Stomach (tissue), 9 donors: ENCODE measurements around the gene RASSF5. TPM values are rescaled to one million over a fixed set of nuclear protein-coding genes. Genes with fewer than 3 reads are reported as not detected.

Source experiments
- DNase-seq, 2 donors: peaks; one replicate each; pipeline versions ENCODE4 v3.0.0 to v3.0.0-alpha.2; 2013 to 2019
- H3K27ac ChIP-seq, 5 donors: fragments of 200-600 bp in 4 of 5; sonication (generic) in 4 of 5; one replicate each; pipeline ENCODE4 v1.5.1; 2013 to 2019; ENCODE audit warnings: mild to moderate bottlenecking in 1 of 5, moderate library complexity in 1 of 5
- H3K27me3 ChIP-seq, 3 donors: fragments of 200-600 bp; sonication (generic); one replicate each; pipeline ENCODE4 v1.5.1; 2017 to 2019; ENCODE audit warnings: mixed run types in 1 of 3
- H3K36me3 ChIP-seq, 4 donors: fragments of 200-600 bp; sonication (generic); 1 replicate in 3 of 4; 2 replicates in 1 of 4; pipeline ENCODE4 v1.5.1; 2016 to 2019
- H3K4me1 ChIP-seq, 4 donors: fragments of 200-600 bp; sonication (generic); one replicate each; pipeline ENCODE4 v1.5.1; 2016 to 2019
- H3K4me3 ChIP-seq, 4 donors: fragments of 200-600 bp; sonication (generic) in 3 of 4; one replicate each; pipeline ENCODE4 v1.5.1; 2016 to 2019; ENCODE audit warnings: mild to moderate bottlenecking in 1 of 4
- H3K9me3 ChIP-seq, 4 donors: fragments of 200-600 bp; sonication (generic); one replicate each; pipeline ENCODE4 v1.5.1; 2016 to 2019
- EP300 ChIP-seq: sonication (generic); formaldehyde crosslinking; IDR thresholded peaks from one replicate; pipeline ENCODE4 v1.6.1; 2017; ENCODE audit warnings: antibody characterized with exemption
- POLR2A ChIP-seq, 4 donors: fragments of 450-650 bp; IDR thresholded peaks; one replicate each; pipeline ENCODE4 v1.6.1; 2016; ENCODE audit warnings: antibody characterized with exemption in 4 of 4, control low read depth in 2 of 4, mild to moderate bottlenecking in 1 of 4, moderate library complexity in 1 of 4
- POLR2AphosphoS5 ChIP-seq, 3 donors: sonication (generic); formaldehyde crosslinking; IDR thresholded peaks; one replicate each; pipeline ENCODE4 v1.6.1; 2016; ENCODE audit warnings: antibody characterized with exemption in 3 of 3
- WGBS, 5 donors: extraction: QIAGEN DNeasy Blood & Tissue Kit in 3 of 5; methylation state at CpG; one replicate each; pipeline versions ENCODE4 v1.1.5 to v1.1.7; 2013 to 2018; 5-methylcytosine and 5-hydroxymethylcytosine counted together
- intact Hi-C: fragments of 100-400 bp; cut with DNase I; formaldehyde crosslinking; loops from one replicate; pipeline ENCODE4 v1.15.1; 2023; ENCODE audit warnings: low total_unique reads
- polyA plus RNA-seq, 3 donors: library from polyadenylated mRNA; stranded (reverse); fragments of 200-250 nt; gene quantifications; one replicate each; pipeline ENCODE4 v1.2.3, GENCODE V29; 2013
- total RNA-seq, 5 donors: library from RNA; depleted of rRNA; stranded (reverse); fragments of >200 nt; gene quantifications; one replicate each; pipeline versions ENCODE4 v1.1.0 to v1.2.3, GENCODE V29; 2014 to 2016
- TF ChIP-seq, protein P1 (sequence below), 7 experiments: fragments of 450-650 bp in 4 of 7; fragments of 200-600 bp in 3 of 7; sonication (generic) in 3 of 7; IDR thresholded peaks; one replicate each; pipeline ENCODE4 v1.5.1; 2016 to 2019; ENCODE audit warnings: antibody characterized with exemption in 7 of 7, control low read depth in 2 of 7, mild to moderate bottlenecking in 1 of 7
- donor health status: healthy with polysubstance abuse.
- donor health status: Bipolar disorder and iron deficiency.
- donor health status: healthy.

The RASSF5 gene
- total and polyA plus RNA-seq, 8 donors, result 2.2 to 44.5 (median 7.5) TPM

DNA sequence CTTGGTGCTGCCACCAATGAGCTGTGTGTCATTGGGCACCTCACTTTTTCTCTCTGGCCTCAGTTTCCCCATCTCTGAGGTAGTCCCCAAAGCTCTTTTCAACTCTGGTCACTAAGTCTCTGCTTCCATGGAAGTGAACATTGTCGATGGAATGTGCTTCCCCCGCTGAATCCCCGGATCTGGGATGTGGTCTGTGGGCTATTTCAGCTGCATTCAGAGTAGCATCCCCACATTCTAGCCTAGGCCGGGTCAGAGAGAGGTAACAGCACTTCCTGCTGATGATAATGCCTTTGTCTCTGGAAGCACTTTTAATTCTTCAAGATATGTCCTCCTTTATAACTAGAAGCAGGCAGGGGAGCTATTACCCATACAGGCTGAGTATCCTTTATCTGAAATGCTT is 29.8 kb downstream of the RASSF5 start:
- peak overlapping the region in 4 of 5 donors; percentile 61 to 80 (median 78) for H3K27ac ChIP-seq
- H3K4me1 ChIP-seq, result peaks cover 32 to 78% (median 68%) of the 10 kb centered on the region in 4 donors
- WGBS, 5 donors, result 75 to 86% (median 77%) methylated on average over 4 of the region's 4 CpGs
- TF ChIP-seq EP300, result no peak
- no peak for TF ChIP-seq POLR2A (IDR thresholded peaks at IDR 0.05)
- no peak for TF ChIP-seq POLR2AphosphoS5 (IDR thresholded peaks at IDR 0.05)
- TF ChIP-seq, protein P1, sequence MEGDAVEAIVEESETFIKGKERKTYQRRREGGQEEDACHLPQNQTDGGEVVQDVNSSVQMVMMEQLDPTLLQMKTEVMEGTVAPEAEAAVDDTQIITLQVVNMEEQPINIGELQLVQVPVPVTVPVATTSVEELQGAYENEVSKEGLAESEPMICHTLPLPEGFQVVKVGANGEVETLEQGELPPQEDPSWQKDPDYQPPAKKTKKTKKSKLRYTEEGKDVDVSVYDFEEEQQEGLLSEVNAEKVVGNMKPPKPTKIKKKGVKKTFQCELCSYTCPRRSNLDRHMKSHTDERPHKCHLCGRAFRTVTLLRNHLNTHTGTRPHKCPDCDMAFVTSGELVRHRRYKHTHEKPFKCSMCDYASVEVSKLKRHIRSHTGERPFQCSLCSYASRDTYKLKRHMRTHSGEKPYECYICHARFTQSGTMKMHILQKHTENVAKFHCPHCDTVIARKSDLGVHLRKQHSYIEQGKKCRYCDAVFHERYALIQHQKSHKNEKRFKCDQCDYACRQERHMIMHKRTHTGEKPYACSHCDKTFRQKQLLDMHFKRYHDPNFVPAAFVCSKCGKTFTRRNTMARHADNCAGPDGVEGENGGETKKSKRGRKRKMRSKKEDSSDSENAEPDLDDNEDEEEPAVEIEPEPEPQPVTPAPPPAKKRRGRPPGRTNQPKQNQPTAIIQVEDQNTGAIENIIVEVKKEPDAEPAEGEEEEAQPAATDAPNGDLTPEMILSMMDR (IDR thresholded peaks at IDR 0.05), result no peak
- peaks cover 0 to 7% (median 3%) of the 10 kb centered on the region in 4 donors for H3K36me3 ChIP-seq
- intact Hi-C loops, result no loop called here
- no peaks in the 10 kb centered on the region for H3K27me3 ChIP-seq
- DNase-seq, result no peak
- no peak overlapping the region for H3K4me3 ChIP-seq
- no peaks in the 10 kb centered on the region for H3K9me3 ChIP-seq

DNA sequence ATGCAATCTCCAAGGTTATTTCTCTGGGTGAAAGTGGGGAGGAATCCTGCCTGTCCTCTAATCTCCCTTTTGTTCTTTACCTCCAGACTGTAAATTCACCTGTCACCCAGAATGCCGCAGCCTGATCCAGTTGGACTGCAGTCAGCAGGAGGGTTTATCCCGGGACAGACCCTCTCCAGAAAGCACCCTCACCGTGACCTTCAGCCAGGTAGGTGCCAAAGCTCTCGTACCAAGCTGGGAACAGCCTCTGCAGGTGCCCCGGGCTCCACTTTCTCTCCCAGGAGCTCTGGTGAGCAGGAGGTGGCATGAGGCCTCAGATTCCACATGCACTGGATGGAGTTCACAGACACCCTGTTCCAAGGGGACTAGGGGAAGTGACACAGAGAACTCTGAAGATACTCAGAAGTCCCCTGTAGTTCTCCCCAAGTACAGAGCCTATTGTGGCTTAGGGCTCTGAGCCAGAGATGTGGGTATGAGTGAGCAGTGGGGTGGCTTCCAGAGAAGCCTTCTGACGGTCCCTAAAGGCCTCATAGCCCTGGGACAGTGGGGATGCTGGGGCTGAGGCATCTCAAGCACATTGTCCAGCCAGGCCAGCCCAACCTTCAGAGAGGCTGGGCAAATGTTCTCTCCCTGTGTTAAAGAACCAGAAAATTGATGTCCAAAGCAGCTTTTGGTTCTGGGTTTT is 30.9 kb downstream of the RASSF5 start:
- Histone ChIP-seq H3K27me3 (no peaks in the 10 kb centered on the region), H3K36me3 (peaks cover 0 to 7% (median 3%) of the 10 kb centered on the region in 4 donors), H3K4me3 (no peak overlapping the region), H3K9me3 (no peaks in the 10 kb centered on the region), H3K27ac (peak overlapping the region in 4 of 5 donors; percentile 31 to 80 (median 68)), H3K4me1 (peaks cover 36 to 71% (median 63%) of the 10 kb centered on the region in 4 donors)
- intact Hi-C loops, result no loop called here
- TF ChIP-seq POLR2A (IDR thresholded peaks at IDR 0.05) (no peak), POLR2AphosphoS5 (IDR thresholded peaks at IDR 0.05) (no peak), EP300 (no peak)
- TF ChIP-seq, protein P1 (IDR thresholded peaks at IDR 0.05), result no peak
- peak in 1 of 2 donors; percentile 61 for DNase-seq
- WGBS, 5 donors, result 33 to 66% (median 43%) methylated on average over 6 of the region's 6 CpGs

DNA sequence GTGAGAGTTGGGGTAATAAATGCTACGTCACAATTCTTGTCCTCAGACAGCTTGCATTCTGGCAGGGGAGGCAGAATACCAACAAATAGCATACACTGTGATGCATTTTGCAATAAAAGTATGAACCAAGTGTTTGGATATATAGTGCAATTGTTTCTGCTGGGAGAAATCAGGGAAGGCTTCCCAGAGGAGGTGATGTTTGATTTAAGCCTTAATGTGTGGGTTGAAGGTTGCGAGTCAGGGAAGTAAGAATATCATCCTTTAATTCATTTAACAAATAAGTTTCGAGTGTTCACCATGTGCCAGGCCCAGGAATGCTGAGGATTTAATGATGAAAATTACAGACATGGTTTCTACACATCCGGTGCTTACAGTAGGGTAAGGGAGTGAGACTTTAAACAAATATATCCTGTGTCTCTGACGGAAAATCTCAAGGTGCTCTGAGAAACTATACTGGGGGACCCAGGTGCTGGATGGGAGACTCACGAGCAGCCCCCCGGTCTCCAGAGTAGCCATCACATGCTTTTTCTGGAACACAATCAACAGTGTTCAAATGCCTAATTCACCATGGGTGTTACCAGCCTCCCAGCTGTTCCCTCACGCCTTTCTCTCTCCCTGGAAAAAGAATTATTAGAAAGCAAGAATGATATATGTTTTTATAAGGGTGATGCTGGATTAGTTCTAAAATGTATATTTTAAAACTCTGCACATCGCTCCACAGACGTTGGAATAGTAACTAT is 31.7 kb downstream of the RASSF5 start:
- no peak for TF ChIP-seq POLR2AphosphoS5 (IDR thresholded peaks at IDR 0.05)
- TF ChIP-seq, protein P1 (IDR thresholded peaks at IDR 0.05), result no peak
- TF ChIP-seq POLR2A (IDR thresholded peaks at IDR 0.05), result no peak
- Histone ChIP-seq H3K9me3 (no peaks in the 10 kb centered on the region), H3K27me3 (no peaks in the 10 kb centered on the region), H3K4me1 (peaks cover 36 to 70% (median 62%) of the 10 kb centered on the region in 4 donors), H3K36me3 (peaks cover 0 to 7% (median 3%) of the 10 kb centered on the region in 4 donors), H3K4me3 (no peak overlapping the region), H3K27ac (peak overlapping the region in 4 of 5 donors; percentile 74 to 85 (median 82))
- DNase-seq, result no peak
- WGBS, 5 donors, result 76 to 87% (median 82%) methylated on average over 10 of the region's 10 CpGs
- intact Hi-C loops, result no loop called here

DNA sequence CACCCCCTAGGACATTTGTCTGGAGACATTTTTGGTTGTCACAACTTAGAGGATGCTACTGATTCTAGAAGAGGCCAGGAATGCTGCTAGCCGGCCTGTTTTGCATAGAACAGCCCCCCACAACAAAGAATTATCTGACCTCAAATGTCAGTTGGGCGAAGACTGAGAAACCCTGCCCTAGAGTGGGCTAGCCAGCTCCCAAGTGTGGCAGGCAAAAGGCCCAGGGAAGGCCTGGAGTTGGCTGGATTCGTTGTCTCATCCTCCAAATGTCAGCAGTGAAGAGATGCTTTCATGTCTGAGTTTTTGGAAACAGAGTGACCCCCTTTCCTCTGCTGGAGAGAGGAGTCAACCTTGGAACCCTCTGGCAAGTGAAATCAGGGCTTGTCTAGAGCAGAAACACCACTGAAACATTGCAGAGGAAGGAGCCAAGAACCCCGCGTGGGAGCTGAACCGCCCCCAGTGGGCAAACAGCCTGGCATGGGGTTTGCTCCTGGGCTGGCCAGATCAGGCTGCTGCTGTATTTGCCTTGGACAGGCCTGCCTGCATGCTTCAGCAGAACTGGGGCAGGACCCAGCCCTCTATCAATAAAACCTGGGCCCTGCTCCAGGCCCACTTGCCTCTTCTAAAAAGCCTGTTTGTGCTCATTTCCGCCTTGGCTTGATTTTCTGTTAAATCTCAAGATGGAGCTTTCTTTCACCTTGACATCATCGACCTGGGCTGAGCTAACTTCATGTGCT is 32.9 kb downstream of the RASSF5 start:
- no peaks in the 10 kb centered on the region for H3K27me3 ChIP-seq
- peak overlapping the region; percentile 74 to 85 (median 84) for H3K27ac ChIP-seq
- H3K36me3 ChIP-seq, result peaks cover 0 to 7% (median 3%) of the 10 kb centered on the region in 4 donors
- intact Hi-C loops, result no loop called here
- DNase-seq, result peak; percentile 76 to 94
- peaks cover 36 to 71% (median 59%) of the 10 kb centered on the region in 4 donors for H3K4me1 ChIP-seq
- TF ChIP-seq EP300 (no peak), POLR2AphosphoS5 (IDR thresholded peaks at IDR 0.05) (peak in 1 of 3 donors; percentile 55), POLR2A (IDR thresholded peaks at IDR 0.05) (no peak)
- TF ChIP-seq, protein P1 (IDR thresholded peaks at IDR 0.05), result peak in 1 of 7 experiments; percentile 14
- no peak overlapping the region for H3K4me3 ChIP-seq
- 18 to 45% (median 27%) methylated on average over 5 to 8 of the region's 8 CpGs for WGBS, 5 donors
- no peaks in the 10 kb centered on the region for H3K9me3 ChIP-seq
